Measurements from ENCODE around the gene LRCH1.

LRCH1 gene

GRCh38 chr13:46720189-46720588 is 167.2 kb downstream of the LRCH1 start:
- H3K27me3 Mint-ChIP-seq = no peaks in the 10 kb centered on the region
- no peak overlapping the region for H3K27ac Mint-ChIP-seq (ENCODE audit: low read depth)
- ATAC-seq (replicated peaks; ENCODE audit: extremely low read depth, poor library complexity, severe bottlenecking) (no peak), DNase-seq (ENCODE audit: low spot score in 2 of 2) (no peak)
- H3K4me1 Mint-ChIP-seq = peaks cover 5% of the 10 kb centered on the region
- H3K4me3 Mint-ChIP-seq = no peak overlapping the region
- peaks cover 21% of the 10 kb centered on the region for H3K36me3 Mint-ChIP-seq (ENCODE audit: insufficient read depth)
- no peaks in the 10 kb centered on the region for H3K9me3 Mint-ChIP-seq

DNA sequence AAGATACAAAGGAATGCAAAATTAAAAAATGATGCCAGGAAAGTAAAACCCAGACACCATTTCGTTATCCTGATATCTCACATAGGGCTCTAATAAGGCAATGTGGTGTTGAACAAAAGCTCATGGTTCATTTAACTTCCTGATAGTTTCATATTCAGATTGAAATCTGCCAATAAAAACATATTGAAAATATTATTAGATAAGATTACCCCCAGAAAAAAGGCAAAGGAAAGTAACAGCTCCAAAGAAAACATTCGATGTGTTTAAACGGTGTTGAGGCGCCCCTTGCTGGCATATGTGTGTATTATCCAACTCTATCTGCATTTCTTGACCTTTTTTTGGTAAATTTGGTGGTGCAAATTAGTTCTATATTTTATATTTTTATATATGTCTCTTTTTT is 168.1 kb downstream of the LRCH1 start:
- H3K4me1 Mint-ChIP-seq = peaks cover 13% of the 10 kb centered on the region
- no peaks in the 10 kb centered on the region for H3K9me3 Mint-ChIP-seq
- no peak overlapping the region for H3K27ac Mint-ChIP-seq (ENCODE audit: low read depth)
- H3K4me3 Mint-ChIP-seq = no peak overlapping the region
- ATAC-seq (replicated peaks; ENCODE audit: extremely low read depth, poor library complexity, severe bottlenecking) (no peak), DNase-seq (ENCODE audit: low spot score in 2 of 2) (no peak)
- H3K36me3 Mint-ChIP-seq (ENCODE audit: insufficient read depth) = peaks cover 22% of the 10 kb centered on the region
- H3K27me3 Mint-ChIP-seq = no peaks in the 10 kb centered on the region

- peak; percentile 43 for ATAC-seq (replicated peaks; ENCODE audit: extremely low read depth, poor library complexity, severe bottlenecking)
- no peak for DNase-seq (ENCODE audit: low spot score in 2 of 2)
- Mint-ChIP-seq H3K4me1 (peaks cover 24% of the 10 kb centered on the region), H3K4me3 (no peak overlapping the region), H3K36me3 (ENCODE audit: insufficient read depth) (peaks cover 45% of the 10 kb centered on the region), H3K27ac (ENCODE audit: low read depth) (no peak overlapping the region), H3K9me3 (no peaks in the 10 kb centered on the region), H3K27me3 (no peaks in the 10 kb centered on the region)
These were observed 173.4 kb downstream of the LRCH1 start for GRCh38 chr13:46726347-46726746.

DNA sequence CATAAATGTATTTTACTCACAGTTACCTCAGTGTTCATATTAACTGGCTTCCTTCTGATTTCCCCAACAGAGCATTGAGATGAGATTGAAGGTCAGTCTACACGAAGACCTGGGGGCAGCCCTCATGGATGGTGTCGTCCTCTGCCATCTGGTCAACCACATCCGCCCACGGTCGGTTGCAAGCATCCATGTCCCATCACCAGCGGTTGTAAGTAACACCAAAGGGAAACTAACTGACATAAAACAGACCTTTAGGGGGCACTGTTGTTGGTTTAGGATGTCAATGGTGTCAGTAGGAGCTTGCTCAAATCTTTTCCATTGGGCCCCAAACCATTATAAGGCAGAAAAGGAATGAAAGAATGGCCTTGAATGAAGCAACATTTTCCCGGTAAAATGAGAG is 175.8 kb downstream of the LRCH1 start:
- peaks cover 41% of the 10 kb centered on the region for H3K36me3 Mint-ChIP-seq (ENCODE audit: insufficient read depth)
- peaks cover 24% of the 10 kb centered on the region for H3K4me1 Mint-ChIP-seq
- no peaks in the 10 kb centered on the region for H3K27me3 Mint-ChIP-seq
- no peak overlapping the region for H3K4me3 Mint-ChIP-seq
- ATAC-seq (replicated peaks; ENCODE audit: extremely low read depth, poor library complexity, severe bottlenecking) = no peak
- no peaks in the 10 kb centered on the region for H3K9me3 Mint-ChIP-seq
- no peak for DNase-seq (ENCODE audit: low spot score in 2 of 2)
- no peak overlapping the region for H3K27ac Mint-ChIP-seq (ENCODE audit: low read depth)

DNA sequence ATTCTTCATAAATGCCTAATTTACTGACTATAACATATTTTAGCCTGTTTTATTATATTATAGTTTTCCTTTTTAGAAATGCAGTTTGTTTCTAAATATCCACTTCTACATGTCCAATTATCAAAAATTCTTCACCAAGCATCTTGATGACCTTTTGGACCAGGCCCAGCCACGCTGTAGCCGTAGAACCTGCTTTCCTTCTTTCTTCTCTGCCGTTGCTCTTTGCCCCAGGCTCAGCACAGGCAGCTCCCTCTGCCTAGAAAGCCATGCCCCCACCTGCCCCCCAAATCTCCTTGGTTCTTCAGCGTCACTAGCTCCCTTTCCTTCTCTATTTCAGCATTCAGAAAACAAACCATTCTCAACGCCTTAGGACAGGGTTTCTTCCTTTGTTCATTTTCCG is 178.6 kb downstream of the LRCH1 start:
- H3K27me3 Mint-ChIP-seq = no peaks in the 10 kb centered on the region
- H3K4me3 Mint-ChIP-seq = no peak overlapping the region
- no peak overlapping the region for H3K27ac Mint-ChIP-seq (ENCODE audit: low read depth)
- H3K9me3 Mint-ChIP-seq = no peaks in the 10 kb centered on the region
- peaks cover 9% of the 10 kb centered on the region for H3K4me1 Mint-ChIP-seq
- H3K36me3 Mint-ChIP-seq (ENCODE audit: insufficient read depth) = peaks cover 30% of the 10 kb centered on the region
- ATAC-seq (replicated peaks; ENCODE audit: extremely low read depth, poor library complexity, severe bottlenecking) = no peak
- no peak for DNase-seq (ENCODE audit: low spot score in 2 of 2)

DNA sequence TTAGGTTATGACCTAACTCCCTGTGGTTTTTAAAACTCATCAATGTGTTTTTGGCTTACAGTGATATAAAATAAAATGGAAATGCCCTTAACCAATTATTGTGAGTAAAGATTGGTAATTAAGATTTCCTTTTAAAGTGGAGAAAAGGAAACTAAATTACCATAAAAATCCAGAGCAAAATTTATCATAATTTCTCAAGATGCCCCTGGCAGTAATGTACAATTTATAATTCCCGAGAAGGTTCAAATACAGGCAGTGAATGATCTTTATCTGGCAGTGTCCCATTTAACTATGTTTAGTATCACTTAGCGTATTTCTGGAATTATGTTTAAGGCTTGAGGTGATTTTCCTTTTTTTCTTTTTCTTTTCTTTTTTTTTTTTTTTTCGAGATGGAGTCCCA is 182.5 kb downstream of the LRCH1 start:
- no peaks in the 10 kb centered on the region for H3K4me1 Mint-ChIP-seq
- H3K4me3 Mint-ChIP-seq = no peak overlapping the region
- no peaks in the 10 kb centered on the region for H3K9me3 Mint-ChIP-seq
- DNase-seq (ENCODE audit: low spot score in 2 of 2) (no peak), ATAC-seq (replicated peaks; ENCODE audit: extremely low read depth, poor library complexity, severe bottlenecking) (no peak)
- H3K27me3 Mint-ChIP-seq = no peaks in the 10 kb centered on the region
- peaks cover 11% of the 10 kb centered on the region for H3K36me3 Mint-ChIP-seq (ENCODE audit: insufficient read depth)
- no peak overlapping the region for H3K27ac Mint-ChIP-seq (ENCODE audit: low read depth)

GRCh38 chr13:46736541-46737310 is 183.8 kb downstream of the LRCH1 start:
- no peak overlapping the region for H3K4me3 Mint-ChIP-seq

GRCh38 chr13:46738055-46738454 is 185.1 kb downstream of the LRCH1 start:
- no peak for DNase-seq (ENCODE audit: low spot score in 2 of 2)
- H3K4me3 Mint-ChIP-seq = no peak overlapping the region
- no peaks in the 10 kb centered on the region for H3K27me3 Mint-ChIP-seq
- H3K36me3 Mint-ChIP-seq (ENCODE audit: insufficient read depth) = peaks cover 8% of the 10 kb centered on the region
- H3K27ac Mint-ChIP-seq (ENCODE audit: low read depth) = no peak overlapping the region
- no peaks in the 10 kb centered on the region for H3K9me3 Mint-ChIP-seq
- no peak for ATAC-seq (replicated peaks; ENCODE audit: extremely low read depth, poor library complexity, severe bottlenecking)
- H3K4me1 Mint-ChIP-seq = no peaks in the 10 kb centered on the region

More at GRCh38 chr13:46736541-46737310, 183.8 kb downstream of the LRCH1 start:
- no peaks in the 10 kb centered on the region for H3K4me1 Mint-ChIP-seq
- H3K27me3 Mint-ChIP-seq = no peaks in the 10 kb centered on the region
- no peak overlapping the region for H3K27ac Mint-ChIP-seq (ENCODE audit: low read depth)
- H3K9me3 Mint-ChIP-seq = no peaks in the 10 kb centered on the region
- ATAC-seq (replicated peaks; ENCODE audit: extremely low read depth, poor library complexity, severe bottlenecking) (no peak), DNase-seq (ENCODE audit: low spot score in 2 of 2) (no peak)
- peaks cover 6% of the 10 kb centered on the region for H3K36me3 Mint-ChIP-seq (ENCODE audit: insufficient read depth)

DNA sequence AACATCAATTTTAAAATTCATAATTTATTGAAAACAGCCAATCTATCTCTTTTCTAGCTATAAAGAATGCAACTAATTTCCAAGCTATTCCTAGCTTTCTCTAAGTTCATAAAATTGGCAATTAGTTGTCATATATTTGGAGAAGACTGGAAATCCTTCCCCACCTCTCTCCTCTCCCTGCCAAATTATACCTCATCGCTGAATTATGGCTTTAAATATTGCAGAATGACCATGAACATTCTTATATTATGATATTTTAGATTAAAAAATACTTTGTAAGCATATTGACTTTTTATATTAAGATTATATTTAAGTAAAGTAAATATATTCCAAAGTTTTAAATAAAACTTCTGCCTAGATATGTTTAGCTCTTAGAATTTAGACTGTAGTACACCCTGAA is 185.8 kb downstream of the LRCH1 start:
- Mint-ChIP-seq H3K27ac (ENCODE audit: low read depth) (no peak overlapping the region), H3K4me3 (no peak overlapping the region), H3K9me3 (no peaks in the 10 kb centered on the region), H3K27me3 (no peaks in the 10 kb centered on the region), H3K36me3 (ENCODE audit: insufficient read depth) (peaks cover 8% of the 10 kb centered on the region), H3K4me1 (no peaks in the 10 kb centered on the region)
- no peak for DNase-seq (ENCODE audit: low spot score in 2 of 2)
- ATAC-seq (replicated peaks; ENCODE audit: extremely low read depth, poor library complexity, severe bottlenecking) = no peak

GRCh38 chr13:46739447-46740098 is 186.6 kb downstream of the LRCH1 start:
- DNase-seq (ENCODE audit: low spot score in 2 of 2) (no peak), ATAC-seq (replicated peaks; ENCODE audit: extremely low read depth, poor library complexity, severe bottlenecking) (no peak)
- Mint-ChIP-seq H3K4me3 (no peak overlapping the region), H3K9me3 (no peaks in the 10 kb centered on the region), H3K27ac (ENCODE audit: low read depth) (no peak overlapping the region), H3K36me3 (ENCODE audit: insufficient read depth) (peaks cover 6% of the 10 kb centered on the region), H3K4me1 (no peaks in the 10 kb centered on the region), H3K27me3 (no peaks in the 10 kb centered on the region)

- ATAC-seq (replicated peaks; ENCODE audit: extremely low read depth, poor library complexity, severe bottlenecking) (no peak), DNase-seq (ENCODE audit: low spot score in 2 of 2) (no peak)
- Mint-ChIP-seq H3K4me1 (no peaks in the 10 kb centered on the region), H3K9me3 (no peaks in the 10 kb centered on the region), H3K4me3 (no peak overlapping the region), H3K27me3 (no peaks in the 10 kb centered on the region), H3K27ac (ENCODE audit: low read depth) (no peak overlapping the region), H3K36me3 (ENCODE audit: insufficient read depth) (peaks cover 5% of the 10 kb centered on the region)
These were observed 190.2 kb downstream of the LRCH1 start for GRCh38 chr13:46743191-46743590.

DNA sequence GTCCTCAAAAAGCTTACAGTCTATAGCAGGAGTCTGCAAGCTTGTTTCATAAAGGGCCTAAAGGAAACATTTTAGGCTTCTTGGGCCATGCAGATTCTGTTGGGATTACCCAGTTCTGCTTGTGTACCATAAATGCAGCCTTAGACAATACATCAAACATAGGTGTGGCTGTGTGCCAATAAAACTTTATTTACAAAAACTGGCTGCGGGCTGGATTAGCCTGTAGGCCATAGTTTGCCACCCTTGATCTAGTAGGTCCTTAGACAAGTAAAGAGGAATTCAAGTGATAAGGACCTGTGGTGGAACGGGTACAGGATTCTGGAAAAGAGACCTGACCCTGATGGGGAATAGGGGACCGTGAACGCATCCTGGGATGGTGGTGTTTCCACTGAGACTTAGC is 192.1 kb downstream of the LRCH1 start:
- H3K27me3 Mint-ChIP-seq = no peaks in the 10 kb centered on the region
- ATAC-seq (replicated peaks; ENCODE audit: extremely low read depth, poor library complexity, severe bottlenecking) (no peak), DNase-seq (ENCODE audit: low spot score in 2 of 2) (no peak)
- no peaks in the 10 kb centered on the region for H3K9me3 Mint-ChIP-seq
- H3K36me3 Mint-ChIP-seq (ENCODE audit: insufficient read depth) = peaks cover 7% of the 10 kb centered on the region
- peaks cover 6% of the 10 kb centered on the region for H3K4me1 Mint-ChIP-seq
- no peak overlapping the region for H3K4me3 Mint-ChIP-seq
- H3K27ac Mint-ChIP-seq (ENCODE audit: low read depth) = no peak overlapping the region

DNA sequence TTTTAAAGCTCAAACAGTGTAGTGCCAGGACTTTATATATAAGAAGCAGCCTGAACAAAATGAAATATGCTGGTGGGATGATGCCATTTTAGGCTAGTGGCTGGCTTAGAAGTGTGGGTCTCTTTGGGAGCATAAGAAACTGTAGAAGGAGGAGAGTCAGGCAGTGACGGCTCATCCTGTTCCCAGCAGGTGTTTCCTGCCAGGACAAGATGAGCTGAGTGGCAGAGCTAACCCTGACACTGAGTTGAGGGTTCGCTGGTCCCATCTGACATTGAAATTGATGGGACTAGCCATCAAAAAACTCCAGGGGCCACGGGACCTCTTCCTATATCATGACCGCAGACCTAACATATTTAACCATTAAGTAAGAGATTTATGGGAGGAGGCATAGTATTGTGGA is 192.7 kb downstream of the LRCH1 start:
- H3K9me3 Mint-ChIP-seq = no peaks in the 10 kb centered on the region
- no peaks in the 10 kb centered on the region for H3K27me3 Mint-ChIP-seq
- H3K4me1 Mint-ChIP-seq = peaks cover 9% of the 10 kb centered on the region
- H3K36me3 Mint-ChIP-seq (ENCODE audit: insufficient read depth) = peaks cover 7% of the 10 kb centered on the region
- no peak overlapping the region for H3K4me3 Mint-ChIP-seq
- DNase-seq (ENCODE audit: low spot score in 2 of 2) = no peak
- no peak for ATAC-seq (replicated peaks; ENCODE audit: extremely low read depth, poor library complexity, severe bottlenecking)
- H3K27ac Mint-ChIP-seq (ENCODE audit: low read depth) = no peak overlapping the region

Data from central memory CD8-positive, alpha-beta T cell (primary cell).